ENCODE measurements around the gene PPIL3. TPM values are rescaled to one million over a fixed set of nuclear protein-coding genes. Genes with fewer than 3 reads are reported as not detected.

PPIL3 gene
- total and polyA plus RNA-seq, 2 experiments from 2014 or later = 42.9 to 54.0 TPM

- Mint-ChIP-seq H3K9me3 (no peaks in the 10 kb centered on the region), H3K27ac (no peak overlapping the region), H3K27me3 (ENCODE audit: insufficient read depth, low read depth, poor library complexity) (peaks cover 4% of the 10 kb centered on the region), H3K4me3 (no peak overlapping the region), H3K36me3 (ENCODE audit: low read depth) (peaks cover 10% of the 10 kb centered on the region), H3K4me1 (no peaks in the 10 kb centered on the region)
- Histone ChIP-seq H3K27ac (ENCODE audit: low read depth) (no peak overlapping the region), H3K79me2 (replicated peaks; ENCODE audit: insufficient read depth) (no peaks in the 10 kb centered on the region), H3K4me3 (no peak overlapping the region), H3K27me3 (ENCODE audit: insufficient read depth) (no peaks in the 10 kb centered on the region), H3K9me2 (ENCODE audit: insufficient read depth) (no peaks in the 10 kb centered on the region), H3K36me3 (ENCODE audit: insufficient read depth) (0 out of 2 replicates have a peak, but pooled peaks cover 6% of the 10 kb centered on the region), H3F3A (replicated peaks; ENCODE audit: low read depth) (peaks cover 8% of the 10 kb centered on the region), H3K4me2 (no peak overlapping the region), H3K4me1 (ENCODE audit: insufficient read depth) (no peaks in the 10 kb centered on the region), H4K20me1 (replicated peaks; ENCODE audit: insufficient read depth) (no peaks in the 10 kb centered on the region; the same call in 1 of the 2 replicates), H2AFZ (no peak overlapping the region)
- ATAC-seq (no peak), DNase-seq (ENCODE audit: low spot score) (no peak)
- TF ChIP-seq ZNF114 (CRISPR knock-in tag; IDR thresholded peaks at IDR 0.05) (no peak), CTCF (conservative IDR thresholded peaks at IDR 0.05; ENCODE audit: low read depth in 2 of 2) (no peak), JUNB (IDR thresholded peaks at IDR 0.05; ENCODE audit: unreplicated experiment) (no peak), EZH2 (IDR thresholded peaks at IDR 0.05; ENCODE audit: low read depth, unreplicated experiment) (no peak), CREB1 (CRISPR knock-in tag; IDR thresholded peaks at IDR 0.05; ENCODE audit: low read depth) (no peak), REST (IDR thresholded peaks at IDR 0.05; ENCODE audit: unreplicated experiment) (no peak), POLR2AphosphoS5 (IDR thresholded peaks at IDR 0.05; ENCODE audit: low read depth) (no peak)
These were observed 41.6 kb downstream of the PPIL3 start for GRCh38 chr2:200847269-200847668.

- Mint-ChIP-seq H3K27ac (no peak overlapping the region), H3K27me3 (ENCODE audit: insufficient read depth, low read depth, poor library complexity) (peaks cover 4% of the 10 kb centered on the region), H3K4me1 (no peaks in the 10 kb centered on the region), H3K36me3 (ENCODE audit: low read depth) (no peaks in the 10 kb centered on the region), H3K4me3 (no peak overlapping the region), H3K9me3 (no peaks in the 10 kb centered on the region)
- no peak for DNase-seq (ENCODE audit: low spot score)
- Histone ChIP-seq H3K4me1 (ENCODE audit: insufficient read depth) (no peaks in the 10 kb centered on the region), H3K79me2 (replicated peaks; ENCODE audit: insufficient read depth) (no peaks in the 10 kb centered on the region), H3F3A (replicated peaks; ENCODE audit: low read depth) (no peaks in the 10 kb centered on the region), H3K4me3 (no peak overlapping the region), H3K27ac (ENCODE audit: low read depth) (no peak overlapping the region), H3K36me3 (ENCODE audit: insufficient read depth) (no peaks in the 10 kb centered on the region), H3K27me3 (ENCODE audit: insufficient read depth) (no peaks in the 10 kb centered on the region), H3K4me2 (no peak overlapping the region), H3K9me2 (ENCODE audit: insufficient read depth) (no peaks in the 10 kb centered on the region), H4K20me1 (replicated peaks; ENCODE audit: insufficient read depth) (no peaks in the 10 kb centered on the region; the same call in 1 of the 2 replicates), H2AFZ (no peak overlapping the region)
- no peak for ATAC-seq
- TF ChIP-seq CTCF (conservative IDR thresholded peaks at IDR 0.05; ENCODE audit: low read depth in 2 of 2) (no peak), NANOG (IDR thresholded peaks at IDR 0.05; ENCODE audit: borderline replicate concordance) (no peak), ETS1 (IDR thresholded peaks at IDR 0.05) (no peak), CREB1 (CRISPR knock-in tag; IDR thresholded peaks at IDR 0.05; ENCODE audit: low read depth) (no peak), EZH2phosphoT487 (IDR thresholded peaks at IDR 0.05; ENCODE audit: unreplicated experiment) (no peak), EZH2 (IDR thresholded peaks at IDR 0.05; ENCODE audit: low read depth, unreplicated experiment) (no peak), ZNF331 (CRISPR knock-in tag; IDR thresholded peaks at IDR 0.05; ENCODE audit: low read depth) (no peak), STAT1 (IDR thresholded peaks at IDR 0.05; ENCODE audit: unreplicated experiment) (no peak), POLR2AphosphoS5 (IDR thresholded peaks at IDR 0.05; ENCODE audit: low read depth) (no peak)
These were observed 43.1 kb downstream of the PPIL3 start for GRCh38 chr2:200845669-200846325.
